ENCODE results near the gene THADA.

DNA sequence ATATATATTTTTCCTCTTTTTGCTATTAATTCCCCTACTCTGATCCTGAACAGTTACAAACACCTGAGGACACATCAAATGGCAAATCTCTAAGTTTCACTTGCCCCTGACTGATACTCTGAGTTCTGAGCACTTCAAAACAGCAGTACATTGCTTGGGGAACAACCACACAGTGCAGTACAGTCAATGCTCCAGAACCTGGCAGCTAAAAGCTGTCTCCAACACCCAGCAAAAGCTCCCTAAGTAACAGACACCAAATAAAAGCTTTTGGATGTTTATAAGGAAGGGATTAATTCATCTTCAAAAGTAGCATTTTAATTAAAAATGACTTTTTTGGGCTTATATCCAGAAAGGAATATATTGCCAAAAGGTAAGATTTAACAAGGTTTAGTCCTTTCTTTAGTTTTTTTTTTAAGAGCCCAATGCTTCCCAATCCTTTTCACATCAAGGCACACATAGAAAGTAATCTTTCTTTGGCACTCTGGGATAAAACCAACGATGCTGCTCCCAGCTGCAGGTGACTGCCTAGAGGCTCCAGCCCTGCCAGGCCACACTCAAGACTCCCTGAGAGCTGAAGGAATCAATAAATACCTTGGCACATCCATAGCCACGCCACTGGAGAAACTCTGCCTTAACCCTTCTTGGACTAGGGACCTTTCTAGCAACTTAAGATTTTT, 204.5 kb downstream of the THADA start:
- TF ChIP-seq, protein P1, sequence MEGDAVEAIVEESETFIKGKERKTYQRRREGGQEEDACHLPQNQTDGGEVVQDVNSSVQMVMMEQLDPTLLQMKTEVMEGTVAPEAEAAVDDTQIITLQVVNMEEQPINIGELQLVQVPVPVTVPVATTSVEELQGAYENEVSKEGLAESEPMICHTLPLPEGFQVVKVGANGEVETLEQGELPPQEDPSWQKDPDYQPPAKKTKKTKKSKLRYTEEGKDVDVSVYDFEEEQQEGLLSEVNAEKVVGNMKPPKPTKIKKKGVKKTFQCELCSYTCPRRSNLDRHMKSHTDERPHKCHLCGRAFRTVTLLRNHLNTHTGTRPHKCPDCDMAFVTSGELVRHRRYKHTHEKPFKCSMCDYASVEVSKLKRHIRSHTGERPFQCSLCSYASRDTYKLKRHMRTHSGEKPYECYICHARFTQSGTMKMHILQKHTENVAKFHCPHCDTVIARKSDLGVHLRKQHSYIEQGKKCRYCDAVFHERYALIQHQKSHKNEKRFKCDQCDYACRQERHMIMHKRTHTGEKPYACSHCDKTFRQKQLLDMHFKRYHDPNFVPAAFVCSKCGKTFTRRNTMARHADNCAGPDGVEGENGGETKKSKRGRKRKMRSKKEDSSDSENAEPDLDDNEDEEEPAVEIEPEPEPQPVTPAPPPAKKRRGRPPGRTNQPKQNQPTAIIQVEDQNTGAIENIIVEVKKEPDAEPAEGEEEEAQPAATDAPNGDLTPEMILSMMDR (IDR thresholded peaks at IDR 0.05): no peak
- TF ChIP-seq POLR2A (IDR thresholded peaks at IDR 0.05): no peak
